Hepatocyte (in vitro differentiated cells): Measurements from ENCODE around the gene MRTFB.
"Not testable (repeated sequence)": the region's sequence is repeated elsewhere in the genome, so short reads cannot be mapped to it uniquely, and the experiment has no call there.

ENCODE experiments used
- EZH2 ChIP-seq: fragments of 200-600 bp; sonication (generic); IDR thresholded peaks from 2 replicates; pipeline ENCODE4 v1.6.1; 2016; ENCODE audit warnings: antibody characterized with exemption, mild to moderate bottlenecking, borderline replicate concordance
- TF ChIP-seq, protein P1 (sequence below): fragments of 200-600 bp; sonication (generic); IDR thresholded peaks from 2 replicates; pipeline ENCODE4 v1.5.1; 2016; ENCODE audit warnings: antibody characterized with exemption, mild to moderate bottlenecking; ENCODE audit not compliant: poor library complexity

DNA sequence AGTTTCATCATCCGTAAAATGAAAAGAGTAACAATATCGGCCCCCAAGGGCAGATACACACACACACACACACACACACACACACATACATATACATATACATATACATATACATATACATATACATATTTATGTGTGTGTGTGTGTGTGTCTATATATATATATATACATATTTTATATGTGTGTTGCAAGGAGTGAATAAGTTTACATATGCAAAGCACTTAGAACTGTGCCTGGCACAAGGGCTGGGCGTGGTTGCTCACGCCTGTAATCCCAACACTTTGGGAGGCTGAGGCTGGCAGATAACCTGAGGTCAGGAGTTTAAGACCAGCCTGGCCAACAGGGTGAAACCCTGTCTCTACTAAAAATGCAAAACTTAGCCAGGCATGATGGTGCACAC is 47.6 kb upstream of the MRTFB start:
- TF ChIP-seq, protein P1, sequence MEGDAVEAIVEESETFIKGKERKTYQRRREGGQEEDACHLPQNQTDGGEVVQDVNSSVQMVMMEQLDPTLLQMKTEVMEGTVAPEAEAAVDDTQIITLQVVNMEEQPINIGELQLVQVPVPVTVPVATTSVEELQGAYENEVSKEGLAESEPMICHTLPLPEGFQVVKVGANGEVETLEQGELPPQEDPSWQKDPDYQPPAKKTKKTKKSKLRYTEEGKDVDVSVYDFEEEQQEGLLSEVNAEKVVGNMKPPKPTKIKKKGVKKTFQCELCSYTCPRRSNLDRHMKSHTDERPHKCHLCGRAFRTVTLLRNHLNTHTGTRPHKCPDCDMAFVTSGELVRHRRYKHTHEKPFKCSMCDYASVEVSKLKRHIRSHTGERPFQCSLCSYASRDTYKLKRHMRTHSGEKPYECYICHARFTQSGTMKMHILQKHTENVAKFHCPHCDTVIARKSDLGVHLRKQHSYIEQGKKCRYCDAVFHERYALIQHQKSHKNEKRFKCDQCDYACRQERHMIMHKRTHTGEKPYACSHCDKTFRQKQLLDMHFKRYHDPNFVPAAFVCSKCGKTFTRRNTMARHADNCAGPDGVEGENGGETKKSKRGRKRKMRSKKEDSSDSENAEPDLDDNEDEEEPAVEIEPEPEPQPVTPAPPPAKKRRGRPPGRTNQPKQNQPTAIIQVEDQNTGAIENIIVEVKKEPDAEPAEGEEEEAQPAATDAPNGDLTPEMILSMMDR, result not testable (repeated sequence)
- not testable (repeated sequence) for TF ChIP-seq EZH2
